Measurements from ENCODE around the gene INHBA.

The INHBA gene

GRCh38 chr7:41689815-41690214 is 13.1 kb downstream of the INHBA start:
- no peak for DNase-seq (ENCODE audit: insufficient read length, low spot score)
- FAIRE-seq = no peak
- no peak for TF ChIP-seq POLR2A (IDR thresholded peaks at IDR 0.05; ENCODE audit: low read depth, low read length)

GRCh38 chr7:41688906-41689305 is 14.0 kb downstream of the INHBA start:
- FAIRE-seq = no peak

GRCh38 chr7:41688012-41688625 is 14.8 kb downstream of the INHBA start:
- no peak for DNase-seq (ENCODE audit: insufficient read length, low spot score)

More at GRCh38 chr7:41688906-41689305, 14.0 kb downstream of the INHBA start:
- no peak for DNase-seq (ENCODE audit: insufficient read length, low spot score)
- TF ChIP-seq POLR2A (IDR thresholded peaks at IDR 0.05; ENCODE audit: low read depth, low read length) = no peak

GRCh38 chr7:41685684-41686083 is 17.2 kb downstream of the INHBA start:
- DNase-seq (ENCODE audit: insufficient read length, low spot score) (no peak), FAIRE-seq (no peak)

More at GRCh38 chr7:41688012-41688625, 14.8 kb downstream of the INHBA start:
- TF ChIP-seq POLR2A (IDR thresholded peaks at IDR 0.05; ENCODE audit: low read depth, low read length) = no peak
- FAIRE-seq = no peak

GRCh38 chr7:41682422-41682821 is 20.5 kb downstream of the INHBA start:
- DNase-seq (ENCODE audit: insufficient read length, low spot score) (no peak), FAIRE-seq (no peak)
- no peak for TF ChIP-seq POLR2A (IDR thresholded peaks at IDR 0.05; ENCODE audit: low read depth, low read length)

More at GRCh38 chr7:41685684-41686083, 17.2 kb downstream of the INHBA start:
- no peak for TF ChIP-seq POLR2A (IDR thresholded peaks at IDR 0.05; ENCODE audit: low read depth, low read length)

- no peak for DNase-seq (ENCODE audit: insufficient read length, low spot score)
- TF ChIP-seq POLR2A (IDR thresholded peaks at IDR 0.05; ENCODE audit: low read depth, low read length) = no peak
- no peak for FAIRE-seq
Measured at GRCh38 chr7:41679566-41679965, 23.3 kb downstream of the INHBA start.

GRCh38 chr7:41674505-41675023 is 28.3 kb downstream of the INHBA start:
- DNase-seq (ENCODE audit: insufficient read length, low spot score) (no peak), FAIRE-seq (no peak)
- TF ChIP-seq POLR2A (IDR thresholded peaks at IDR 0.05; ENCODE audit: low read depth, low read length) = no peak

GRCh38 chr7:41661596-41661995 is 41.3 kb downstream of the INHBA start:
- no peak for DNase-seq (ENCODE audit: insufficient read length, low spot score)
- no peak for FAIRE-seq
- no peak for TF ChIP-seq POLR2A (IDR thresholded peaks at IDR 0.05; ENCODE audit: low read depth, low read length)

- DNase-seq (ENCODE audit: insufficient read length, low spot score) (no peak), FAIRE-seq (no peak)
- TF ChIP-seq POLR2A (IDR thresholded peaks at IDR 0.05; ENCODE audit: low read depth, low read length) = no peak
Measured at GRCh38 chr7:41659539-41659938, 43.4 kb downstream of the INHBA start.

- DNase-seq (ENCODE audit: insufficient read length, low spot score) (no peak), FAIRE-seq (no peak)
Measured at GRCh38 chr7:41656366-41656765, 46.5 kb downstream of the INHBA start.

GRCh38 chr7:41655426-41655825 is 47.5 kb downstream of the INHBA start:
- TF ChIP-seq POLR2A (IDR thresholded peaks at IDR 0.05; ENCODE audit: low read depth, low read length) = no peak
- DNase-seq (ENCODE audit: insufficient read length, low spot score) (no peak), FAIRE-seq (no peak)

More at GRCh38 chr7:41656366-41656765, 46.5 kb downstream of the INHBA start:
- TF ChIP-seq POLR2A (IDR thresholded peaks at IDR 0.05; ENCODE audit: low read depth, low read length) = no peak

GRCh38 chr7:41652267-41652666 is 50.6 kb downstream of the INHBA start:
- DNase-seq (ENCODE audit: insufficient read length, low spot score) (no peak), FAIRE-seq (no peak)
- no peak for TF ChIP-seq POLR2A (IDR thresholded peaks at IDR 0.05; ENCODE audit: low read depth, low read length)

- no peak for TF ChIP-seq POLR2A (IDR thresholded peaks at IDR 0.05; ENCODE audit: low read depth, low read length)
- DNase-seq (ENCODE audit: insufficient read length, low spot score) (no peak), FAIRE-seq (no peak)
Measured at GRCh38 chr7:41648501-41648900, 54.4 kb downstream of the INHBA start.

GRCh38 chr7:41643616-41644015 is 59.3 kb downstream of the INHBA start:
- DNase-seq (ENCODE audit: insufficient read length, low spot score) (no peak), FAIRE-seq (no peak)
- no peak for TF ChIP-seq POLR2A (IDR thresholded peaks at IDR 0.05; ENCODE audit: low read depth, low read length)

- no peak for FAIRE-seq
Measured at GRCh38 chr7:41641665-41642014, 61.2 kb downstream of the INHBA start.

More at GRCh38 chr7:41641665-41642014, 61.2 kb downstream of the INHBA start:
- no peak for TF ChIP-seq POLR2A (IDR thresholded peaks at IDR 0.05; ENCODE audit: low read depth, low read length)
- no peak for DNase-seq (ENCODE audit: insufficient read length, low spot score)
